ENCODE data around the gene EXT2. TPM values are rescaled to one million over a fixed set of nuclear protein-coding genes. Genes with fewer than 3 reads are reported as not detected.

The EXT2 gene
- total RNA-seq, 2 donors from 2014 or later: 47.7 to 60.3 TPM

- Histone ChIP-seq H3K4me1 (ENCODE audit: control insufficient read depth, insufficient read depth, low read length) (no peaks in the 10 kb centered on the region), H3K36me3 (ENCODE audit: control insufficient read depth, insufficient read depth, low read length) (peaks cover 37% of the 10 kb centered on the region), H3K4me3 (ENCODE audit: low read length) (no peak overlapping the region), H3K9me3 (ENCODE audit: control insufficient read depth, low read length) (no peaks in the 10 kb centered on the region), H3K27me3 (ENCODE audit: control insufficient read depth, insufficient read depth, low read length, poor library complexity, severe bottlenecking) (no peaks in the 10 kb centered on the region), H3K27ac (ENCODE audit: low read depth, low read length) (no peak overlapping the region), H3K9ac (ENCODE audit: extremely low read depth, low read length, poor library complexity, severe bottlenecking) (no peak overlapping the region)
- 91 to 93% methylated on average over 4 to 8 of the region's 8 CpGs for WGBS, 2 experiments (ENCODE audit: insufficient coverage in 1 of 2, insufficient read length in 1 of 2)
- H3K27me3 Mint-ChIP-seq (ENCODE audit: insufficient read depth): no peaks in the 10 kb centered on the region
- TF ChIP-seq CTCF (conservative IDR thresholded peaks at IDR 0.05): no peak
- no peak for DNase-seq
- no peak overlapping the region for H3K27ac Mint-ChIP-seq
- no peaks in the 10 kb centered on the region for H3K9me3 Mint-ChIP-seq
- no peak overlapping the region for H3K4me3 Mint-ChIP-seq
- peaks cover 43% of the 10 kb centered on the region for H3K36me3 Mint-ChIP-seq (ENCODE audit: low read depth)
- H3K4me1 Mint-ChIP-seq: no peaks in the 10 kb centered on the region
Measured at GRCh38 chr11:44127130-44127529, 31.7 kb downstream of the EXT2 start.

GRCh38 chr11:44128729-44129128 lies 33.3 kb downstream of the EXT2 start:
- Histone ChIP-seq H3K9me3 (ENCODE audit: control insufficient read depth, low read length) (no peaks in the 10 kb centered on the region), H3K4me3 (ENCODE audit: low read length) (no peak overlapping the region), H3K36me3 (ENCODE audit: control insufficient read depth, insufficient read depth, low read length) (peaks cover 37% of the 10 kb centered on the region), H3K4me1 (ENCODE audit: control insufficient read depth, insufficient read depth, low read length) (peaks cover under 1% of the 10 kb centered on the region), H3K9ac (ENCODE audit: extremely low read depth, low read length, poor library complexity, severe bottlenecking) (no peak overlapping the region), H3K27ac (ENCODE audit: low read depth, low read length) (no peak overlapping the region), H3K27me3 (ENCODE audit: control insufficient read depth, insufficient read depth, low read length, poor library complexity, severe bottlenecking) (no peaks in the 10 kb centered on the region)
- WGBS, 2 experiments (ENCODE audit: insufficient coverage in 1 of 2, insufficient read length in 1 of 2): 100% methylated on average over 2 of the region's 3 CpGs; no CpG with 5 or more reads in 1 of the 2 experiments
- Mint-ChIP-seq H3K4me3 (no peak overlapping the region), H3K27me3 (ENCODE audit: insufficient read depth) (no peaks in the 10 kb centered on the region), H3K27ac (no peak overlapping the region), H3K36me3 (ENCODE audit: low read depth) (peaks cover 43% of the 10 kb centered on the region), H3K9me3 (no peaks in the 10 kb centered on the region), H3K4me1 (peaks cover 3% of the 10 kb centered on the region)
- no peak for DNase-seq
- no peak for TF ChIP-seq CTCF (conservative IDR thresholded peaks at IDR 0.05)

GRCh38 chr11:44130751-44131150 lies 35.3 kb downstream of the EXT2 start:
- Mint-ChIP-seq H3K4me3 (no peak overlapping the region), H3K9me3 (no peaks in the 10 kb centered on the region), H3K36me3 (ENCODE audit: low read depth) (peaks cover 35% of the 10 kb centered on the region), H3K27ac (no peak overlapping the region), H3K27me3 (ENCODE audit: insufficient read depth) (no peaks in the 10 kb centered on the region), H3K4me1 (peaks cover 12% of the 10 kb centered on the region)
- H3K36me3 ChIP-seq (ENCODE audit: control insufficient read depth, insufficient read depth, low read length): peaks cover 34% of the 10 kb centered on the region
- no peak overlapping the region for H3K9ac ChIP-seq (ENCODE audit: extremely low read depth, low read length, poor library complexity, severe bottlenecking)
- H3K9me3 ChIP-seq (ENCODE audit: control insufficient read depth, low read length): no peaks in the 10 kb centered on the region
- no peaks in the 10 kb centered on the region for H3K27me3 ChIP-seq (ENCODE audit: control insufficient read depth, insufficient read depth, low read length, poor library complexity, severe bottlenecking)
- no peak for DNase-seq
- TF ChIP-seq CTCF (conservative IDR thresholded peaks at IDR 0.05): no peak
- H3K4me1 ChIP-seq (ENCODE audit: control insufficient read depth, insufficient read depth, low read length): peaks cover 5% of the 10 kb centered on the region
- 92 to 100% methylated on average over 1 to 6 of the region's 6 CpGs for WGBS, 2 experiments (ENCODE audit: insufficient coverage in 1 of 2, insufficient read length in 1 of 2)
- H3K4me3 ChIP-seq (ENCODE audit: low read length): no peak overlapping the region
- H3K27ac ChIP-seq (ENCODE audit: low read depth, low read length): no peak overlapping the region

Data from endodermal cell (in vitro differentiated cells).